GM19351 (cell line): ENCODE measurements around the gene DPPA5.
"Not testable (repeated sequence)": the region's sequence is repeated elsewhere in the genome, so short reads cannot be mapped to it uniquely, and the experiment has no call there.

Source experiments
- ATAC-seq: cut with Tn5 transposase; IDR thresholded peaks from one replicate; pipeline ENCODE4 v1.9.1; 2021; ENCODE audit warnings: mild to moderate bottlenecking, moderate library complexity; ENCODE audit not compliant: unreplicated experiment

The DPPA5 gene

GRCh38 chr6:73303773-73304172 lies 50.3 kb downstream of the DPPA5 start:
- not testable (repeated sequence) for ATAC-seq
